Inflammatory macrophage treated with lipopolysaccharide for 4 hours (primary cell): Measurements from ENCODE around the gene AMZ1.
A peak's percentile ranks its signal among the peaks of the same experiment; 100 is the strongest.

Experiments
- DNase-seq: peaks from one replicate; pipeline ENCODE4 v3.0.0-alpha.2; 2020

The AMZ1 gene, protein sequence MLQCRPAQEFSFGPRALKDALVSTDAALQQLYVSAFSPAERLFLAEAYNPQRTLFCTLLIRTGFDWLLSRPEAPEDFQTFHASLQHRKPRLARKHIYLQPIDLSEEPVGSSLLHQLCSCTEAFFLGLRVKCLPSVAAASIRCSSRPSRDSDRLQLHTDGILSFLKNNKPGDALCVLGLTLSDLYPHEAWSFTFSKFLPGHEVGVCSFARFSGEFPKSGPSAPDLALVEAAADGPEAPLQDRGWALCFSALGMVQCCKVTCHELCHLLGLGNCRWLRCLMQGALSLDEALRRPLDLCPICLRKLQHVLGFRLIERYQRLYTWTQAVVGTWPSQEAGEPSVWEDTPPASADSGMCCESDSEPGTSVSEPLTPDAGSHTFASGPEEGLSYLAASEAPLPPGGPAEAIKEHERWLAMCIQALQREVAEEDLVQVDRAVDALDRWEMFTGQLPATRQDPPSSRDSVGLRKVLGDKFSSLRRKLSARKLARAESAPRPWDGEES

DNA sequence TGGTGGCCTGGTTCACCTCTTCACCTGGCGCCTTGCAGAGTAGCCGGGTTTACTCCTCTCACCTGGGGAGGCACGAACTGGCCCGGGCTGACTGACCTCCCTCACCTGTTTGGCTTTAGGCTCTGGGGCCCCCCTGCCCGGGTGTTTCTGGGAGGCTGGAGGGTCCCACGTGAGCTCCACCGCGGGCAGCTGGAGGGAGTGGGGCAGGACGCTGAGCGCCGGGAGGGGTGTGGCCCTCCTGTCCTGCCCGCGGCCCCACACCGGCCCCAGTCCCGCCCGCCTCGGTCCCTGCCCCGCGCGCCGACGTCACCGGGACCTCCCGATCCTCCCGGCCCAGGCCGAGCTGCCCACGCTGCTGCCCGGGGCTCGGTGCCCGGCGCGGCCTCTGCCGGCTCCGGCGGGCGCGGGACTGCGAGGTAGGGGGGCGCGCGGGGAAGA is at the start of gene AMZ1:
AMZ1 (plus strand) TSS at position 322 of the 438 bp plus-strand sequence. CDS start 12,250 bp downstream, outside the sequence.
- peak; percentile 44 for DNase-seq

GRCh38 chr7:2638224-2638991 is 49.6 kb upstream of the AMZ1 start:
- peak; percentile 69 for DNase-seq

DNA sequence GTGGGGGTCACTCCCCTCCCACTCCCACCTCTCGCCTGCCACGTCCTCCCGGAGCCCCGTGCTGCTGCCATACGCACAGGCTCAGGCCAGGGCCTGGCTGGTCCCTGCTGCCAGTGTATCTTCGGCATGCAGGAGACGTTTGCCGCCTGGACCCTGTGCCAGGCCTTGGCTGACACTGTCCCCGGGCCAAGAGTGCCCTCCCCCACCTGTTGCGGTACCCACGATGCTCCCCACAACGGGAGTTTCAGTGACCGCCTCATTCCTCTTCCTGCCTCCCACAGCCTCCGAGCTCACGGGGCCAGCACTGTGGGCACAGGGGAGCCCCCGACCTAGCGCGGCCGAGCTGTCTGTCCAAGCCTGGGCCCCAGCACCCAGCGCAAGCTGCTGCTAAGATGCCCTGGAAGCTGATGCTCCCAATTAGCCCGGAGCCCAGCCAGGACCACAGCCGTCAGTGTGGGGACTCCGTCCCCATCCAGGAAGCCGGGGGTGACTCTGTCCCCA is 48.8 kb upstream of the AMZ1 start:
- DNase-seq = peak; percentile 18

DNA sequence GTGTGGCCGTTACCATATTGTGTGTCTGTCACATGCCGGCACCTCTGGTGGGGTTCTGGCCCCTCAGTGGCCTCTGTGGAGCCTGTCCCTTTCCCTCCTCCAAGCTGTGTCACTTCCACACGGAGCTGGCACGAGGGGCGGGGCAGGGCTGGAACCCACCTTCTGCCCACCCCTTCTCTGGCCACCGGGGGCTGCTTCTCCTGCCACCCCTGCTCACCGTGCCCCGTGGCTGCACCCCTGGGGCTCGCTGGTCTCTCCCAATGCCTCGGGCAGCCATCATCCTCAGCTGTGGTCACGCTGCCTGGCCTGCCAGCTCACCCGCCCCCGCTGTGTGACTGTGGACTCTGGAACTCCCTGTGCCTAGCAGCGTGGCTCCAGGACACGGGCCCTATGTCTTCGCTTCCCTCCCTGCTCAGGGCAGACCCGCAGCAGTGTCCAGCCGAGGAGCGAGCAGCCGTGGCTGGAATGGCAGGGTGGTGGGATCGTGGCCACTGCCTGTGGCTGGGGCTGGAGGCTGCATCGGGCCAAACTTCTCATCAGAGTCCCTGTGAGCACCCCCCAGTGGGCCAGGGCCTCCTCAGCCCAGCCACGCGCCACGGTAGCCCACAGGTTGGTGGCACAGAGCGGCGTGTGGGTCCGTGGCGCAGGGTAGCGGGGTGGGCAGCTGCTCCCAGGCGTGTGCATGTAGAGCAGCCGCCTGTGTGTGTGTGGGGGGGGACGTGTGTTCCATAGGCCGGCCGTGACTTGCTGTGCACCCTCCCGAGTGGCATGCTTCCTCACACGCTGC is 48.1 kb upstream of the AMZ1 start:
- DNase-seq = no peak

DNA sequence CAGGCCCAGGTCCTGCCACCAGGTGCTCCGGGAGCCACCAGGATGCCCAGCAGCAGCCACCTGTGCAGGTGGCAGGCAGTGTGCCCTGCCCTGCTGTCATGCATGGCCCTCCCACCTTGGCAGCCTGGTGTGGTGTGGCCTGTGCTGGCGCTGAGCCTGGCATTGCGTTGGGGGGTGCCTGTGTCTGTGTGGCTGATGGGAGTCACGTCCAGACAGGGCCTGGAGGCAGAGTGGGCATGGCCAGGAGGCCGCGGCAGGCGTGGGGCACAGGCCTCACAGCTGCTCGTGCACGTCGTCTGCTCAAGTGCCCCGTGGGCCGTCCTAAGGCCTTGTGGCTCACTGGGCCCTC is 47.5 kb upstream of the AMZ1 start:
- DNase-seq = no peak

- no peak for DNase-seq
These were observed 47.1 kb upstream of the AMZ1 start for GRCh38 chr7:2640846-2641316.

DNA sequence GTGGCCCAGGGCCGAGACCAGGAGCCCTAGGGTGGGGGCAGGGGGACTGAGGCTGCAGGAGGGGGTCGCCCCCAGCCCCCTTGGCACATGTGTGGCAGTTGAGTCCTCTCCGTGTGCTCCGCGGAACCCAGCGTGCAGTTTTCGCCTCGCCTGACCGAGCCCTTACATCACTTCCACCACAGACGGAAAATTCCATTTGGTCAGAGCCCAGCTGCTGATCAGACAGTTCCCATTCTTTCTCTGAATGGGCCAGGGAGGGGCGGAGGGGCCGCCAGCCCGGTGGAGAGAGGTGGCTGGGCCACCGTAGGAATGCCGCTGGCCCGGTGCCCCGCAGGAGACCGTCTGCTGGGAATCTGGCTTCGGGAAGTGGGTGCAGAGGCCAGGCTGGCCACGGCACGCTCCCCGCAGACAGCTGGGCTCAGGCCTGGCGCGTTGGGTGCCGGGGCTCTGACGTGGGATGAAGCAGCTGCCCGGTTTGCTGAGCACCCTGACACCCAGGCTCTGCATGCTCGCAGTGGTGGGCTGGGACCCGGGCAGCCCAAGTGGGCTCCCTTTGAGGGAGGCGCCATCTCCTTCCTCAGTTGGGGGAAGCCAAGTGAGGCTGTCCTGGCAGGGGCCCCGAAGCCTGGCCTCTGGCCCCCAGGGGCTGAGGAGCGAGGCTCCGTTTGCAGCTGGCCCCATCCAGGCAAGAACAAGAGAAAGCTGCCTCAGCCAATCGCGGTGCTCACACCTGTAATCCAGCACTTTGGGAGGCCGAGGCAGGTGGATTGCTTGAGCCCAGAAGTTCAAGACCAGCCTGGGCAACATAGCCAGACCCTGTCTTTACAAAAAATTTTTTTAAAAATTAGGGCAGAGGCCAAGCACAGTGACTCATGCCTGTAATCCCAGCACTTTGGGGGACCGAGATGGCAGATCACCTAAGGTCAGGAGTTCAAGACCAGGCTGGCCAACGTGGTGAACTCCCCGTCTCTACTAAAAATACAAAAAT is 46.3 kb upstream of the AMZ1 start:
- peak; percentile 86 for DNase-seq

DNA sequence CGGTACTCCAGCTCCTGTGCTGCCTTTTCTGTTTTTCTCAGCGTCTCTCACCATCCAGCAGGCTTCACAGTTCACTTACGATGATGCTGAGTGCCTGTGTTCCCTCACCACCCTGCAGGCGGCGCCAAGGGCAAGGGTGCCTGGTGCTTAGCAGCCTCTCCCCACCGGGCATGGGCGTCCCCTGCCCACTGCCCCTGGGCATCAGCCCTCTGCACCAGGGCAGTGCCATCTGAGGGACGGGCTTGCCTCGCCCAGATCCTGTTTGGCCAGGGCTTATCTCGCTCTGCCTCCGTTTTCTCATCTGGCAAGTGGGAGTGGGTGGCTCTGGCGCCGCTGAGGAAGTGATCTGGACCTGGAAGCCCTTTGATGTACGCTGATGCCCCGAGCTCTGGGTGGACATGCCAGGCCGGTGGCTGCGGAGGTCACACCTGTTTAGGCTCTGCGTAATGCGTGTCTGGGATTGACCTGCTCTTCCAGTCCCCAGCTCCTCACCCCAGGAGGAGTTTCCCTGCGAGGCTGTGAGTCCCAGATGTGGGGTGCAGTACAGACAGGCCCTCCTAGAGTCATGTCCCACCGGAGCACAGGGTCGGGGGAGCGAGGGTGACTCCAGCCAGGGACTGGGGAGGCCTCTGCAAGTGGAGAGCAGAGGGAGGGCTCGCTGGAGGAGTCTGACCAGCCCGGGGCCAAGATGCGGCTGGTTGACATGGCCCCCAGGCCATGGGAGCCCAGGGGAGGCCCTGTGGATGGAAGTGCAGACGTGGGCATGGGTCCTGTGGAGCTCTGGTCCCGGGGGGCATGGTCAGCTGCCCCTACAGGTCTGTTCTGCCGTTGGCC is 44.4 kb upstream of the AMZ1 start:
- no peak for DNase-seq

DNA sequence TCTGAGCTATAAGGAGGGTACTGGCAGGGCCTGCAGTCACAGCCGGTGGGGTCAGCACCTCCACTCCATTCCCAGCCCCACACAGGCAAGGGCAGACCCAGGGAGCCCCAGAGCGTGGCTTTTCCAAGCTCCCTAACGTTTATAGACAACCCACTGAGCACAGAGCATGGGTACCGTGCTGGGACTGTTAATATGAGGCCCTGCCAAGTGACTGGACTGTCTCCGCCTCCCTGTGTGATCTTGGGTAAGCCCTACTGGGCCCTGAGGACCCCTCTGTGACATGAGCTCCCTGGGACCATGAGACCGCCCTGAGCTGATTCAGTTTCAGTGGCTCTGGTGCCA is 43.8 kb upstream of the AMZ1 start:
- no peak for DNase-seq

DNA sequence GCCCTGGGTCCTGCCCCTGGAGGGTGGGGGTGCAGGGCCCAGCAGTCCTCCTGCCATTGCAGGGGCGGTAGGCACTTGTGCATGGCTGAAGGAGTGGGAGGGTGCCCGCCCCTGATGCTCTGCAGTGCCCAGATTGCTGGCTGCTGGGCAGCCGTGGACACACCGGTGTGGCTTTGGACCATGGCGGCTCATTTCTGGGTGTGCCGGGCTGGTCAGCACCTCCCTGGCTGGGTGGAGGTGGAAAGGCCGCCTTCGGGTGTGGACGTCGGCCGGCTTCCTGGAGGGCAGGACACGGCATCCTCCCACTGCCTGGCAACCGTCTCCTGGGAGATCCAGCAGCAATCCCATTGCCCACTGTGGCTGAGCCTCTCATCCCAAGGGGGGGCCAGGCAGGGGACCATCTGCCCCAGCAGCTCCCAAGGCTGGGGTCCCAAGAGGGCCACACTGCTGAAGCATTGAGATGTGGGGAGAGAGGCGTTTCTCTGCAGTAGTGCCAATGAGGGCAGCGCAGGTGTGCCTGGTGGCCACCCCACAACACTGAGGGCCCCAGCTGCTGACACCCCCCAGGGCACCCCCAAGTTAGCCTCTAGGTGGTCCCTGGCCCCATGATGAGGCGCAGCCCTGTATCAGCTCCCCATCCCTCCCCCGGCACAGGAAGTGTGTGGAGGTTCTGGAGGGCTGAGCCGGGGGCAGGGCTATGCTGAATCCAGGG is 43.3 kb upstream of the AMZ1 start:
- no peak for DNase-seq

DNA sequence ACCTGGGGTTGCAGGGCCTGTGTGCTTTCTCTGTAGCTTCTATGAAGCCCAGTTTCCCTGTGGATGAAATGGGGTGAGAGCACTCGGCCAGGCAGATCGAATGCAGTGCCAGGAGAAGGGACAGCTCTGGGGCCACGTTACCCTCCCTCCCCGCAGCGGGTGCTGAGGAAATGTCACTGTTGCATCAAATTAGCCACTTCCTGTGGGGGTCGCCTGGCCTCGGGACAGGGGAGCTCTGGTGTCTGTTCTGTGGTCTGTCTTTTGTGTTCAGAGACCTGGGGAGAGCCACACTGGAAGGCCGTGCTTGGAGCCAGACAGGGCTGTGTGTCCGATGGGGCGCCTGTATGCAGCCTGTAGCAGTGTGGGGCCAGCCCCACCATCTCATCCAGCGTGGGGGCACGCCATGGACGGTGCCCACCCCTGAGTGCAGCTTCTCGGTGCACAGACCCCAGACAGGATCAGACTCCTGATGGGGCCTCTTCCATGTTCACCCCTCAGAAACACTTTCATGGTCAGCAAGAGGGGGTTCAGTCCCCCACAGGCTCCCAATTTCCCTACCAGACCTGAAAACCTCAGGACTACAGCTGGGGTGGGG is 42.6 kb upstream of the AMZ1 start:
- peak; percentile 50 for DNase-seq

- no peak for DNase-seq
These were observed 41.7 kb upstream of the AMZ1 start for GRCh38 chr7:2646336-2646679.

DNA sequence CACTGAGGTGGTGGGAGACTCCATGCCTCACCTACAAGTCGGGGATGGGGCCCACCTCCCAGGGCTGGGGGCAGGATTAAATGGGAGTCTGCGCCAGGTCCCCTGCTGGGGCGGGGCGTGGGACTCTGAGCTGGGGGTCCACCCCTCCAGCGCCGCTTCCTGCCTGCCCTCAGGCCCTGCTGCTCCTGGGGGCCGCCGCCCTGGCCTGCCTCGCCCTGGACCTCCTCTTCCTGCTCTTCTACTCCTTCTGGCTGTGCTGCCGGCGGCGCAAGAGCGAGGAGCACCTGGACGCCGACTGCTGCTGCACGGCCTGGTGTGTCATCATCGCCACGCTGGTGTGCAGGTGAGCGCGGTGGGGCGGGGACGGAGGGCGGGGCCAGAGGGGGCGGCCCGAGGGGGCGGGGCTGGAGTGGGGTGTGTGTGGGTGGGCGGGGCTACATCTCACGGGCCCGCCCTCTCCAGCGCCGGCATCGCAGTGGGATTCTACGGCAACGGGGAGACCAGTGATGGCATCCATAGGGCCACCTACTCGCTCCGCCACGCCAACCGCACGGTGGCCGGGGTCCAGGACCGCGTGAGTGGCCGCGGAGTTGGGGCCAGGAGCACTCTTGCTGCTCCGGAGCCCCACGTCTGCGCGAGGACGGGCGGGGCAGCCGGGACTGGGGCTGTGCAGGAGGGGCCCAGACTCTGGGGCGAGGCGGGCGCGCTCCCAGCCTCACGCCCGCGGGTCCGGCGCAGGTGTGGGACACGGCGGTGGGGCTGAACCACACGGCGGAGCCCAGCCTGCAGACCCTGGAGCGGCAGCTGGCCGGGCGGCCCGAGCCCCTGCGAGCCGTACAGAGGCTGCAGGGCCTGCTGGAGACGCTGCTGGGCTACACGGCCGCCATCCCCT is 41.1 kb upstream of the AMZ1 start:
- DNase-seq = no peak

DNA sequence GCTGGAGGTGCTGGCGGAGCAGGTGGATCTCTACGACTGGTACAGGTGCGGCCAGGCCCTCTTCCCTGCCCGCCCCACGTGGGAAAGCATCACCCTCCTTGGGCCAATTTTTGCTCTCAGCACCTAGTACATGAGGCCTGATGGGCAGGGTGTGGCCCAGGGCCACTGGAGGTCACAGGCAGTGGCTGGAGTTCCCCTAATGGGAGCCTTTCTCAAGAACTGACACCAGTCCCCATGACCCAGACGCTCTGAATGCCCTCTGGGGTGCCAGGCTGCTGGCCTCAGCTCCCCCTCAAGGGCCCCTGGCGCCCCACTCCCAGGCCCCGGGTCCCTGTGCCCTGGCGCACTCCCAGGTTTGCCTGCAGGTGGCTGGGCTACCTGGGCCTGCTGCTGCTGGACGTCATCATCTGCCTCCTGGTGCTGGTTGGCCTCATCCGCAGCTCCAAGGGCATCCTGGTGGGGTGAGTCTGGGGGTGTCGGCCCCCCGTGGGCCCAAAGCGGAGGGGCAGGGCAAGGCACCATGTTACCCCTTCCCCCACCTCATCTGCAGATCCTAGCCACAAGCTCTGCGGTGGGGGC is 40.3 kb upstream of the AMZ1 start:
- peak; percentile 82 for DNase-seq

GRCh38 chr7:2649139-2649838 is 38.7 kb upstream of the AMZ1 start:
- no peak for DNase-seq

- DNase-seq = no peak
These were observed 38.0 kb upstream of the AMZ1 start for GRCh38 chr7:2649991-2650390.

DNA sequence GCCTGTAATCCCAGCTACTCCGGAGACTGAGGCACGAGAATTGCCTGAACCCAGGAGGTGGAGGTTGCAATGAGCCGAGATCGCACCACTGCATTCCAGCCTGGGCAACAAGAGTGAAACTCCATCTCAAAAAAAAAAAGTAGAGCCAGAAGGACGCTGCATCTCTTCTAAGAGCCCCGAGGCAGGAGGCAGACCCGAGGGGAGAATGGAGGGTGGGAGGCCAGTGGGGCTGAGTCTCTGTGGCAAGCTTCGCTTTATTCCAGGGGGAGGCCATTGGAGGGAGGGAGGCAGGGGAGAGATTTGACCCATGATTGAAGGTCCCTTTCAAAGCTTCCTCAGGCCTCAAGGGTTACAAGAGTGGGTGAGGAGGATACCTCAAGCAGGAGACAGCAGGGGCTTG is 37.6 kb upstream of the AMZ1 start:
- DNase-seq = no peak

GRCh38 chr7:2651336-2651735 is 36.7 kb upstream of the AMZ1 start:
- no peak for DNase-seq
